Liver (tissue), 9 donors: ENCODE measurements around the gene CCNL1. TPM values are rescaled to one million over a fixed set of nuclear protein-coding genes. Genes with fewer than 3 reads are reported as not detected.

ENCODE experiments used
- DNase-seq: peaks from one replicate; pipeline ENCODE4 v3.0.0-alpha.2; 2017; ENCODE audit warnings: low spot score
- H3K27ac ChIP-seq, 2 donors: one replicate each; pipeline ENCODE4 v1.7.0; 2013; ENCODE audit warnings: inconsistent platforms in 2 of 2, low read length in 2 of 2, control low read depth in 1 of 2, low read depth in 1 of 2, mild to moderate bottlenecking in 1 of 2
- H3K27me3 ChIP-seq, 4 donors: one replicate each; pipeline versions ENCODE4 v1.6.1 to v1.7.0; 2013; ENCODE audit warnings: low read length in 3 of 4, inconsistent platforms in 1 of 4, mild to moderate bottlenecking in 1 of 4, moderate library complexity in 1 of 4; ENCODE audit not compliant: control insufficient read depth in 4 of 4, insufficient read depth in 4 of 4
- H3K36me3 ChIP-seq, 4 donors: one replicate each; pipeline versions ENCODE4 v1.6.1 to v1.7.0; 2013; ENCODE audit warnings: low read length in 3 of 4, mild to moderate bottlenecking in 3 of 4, low read depth in 1 of 4, moderate library complexity in 1 of 4; ENCODE audit not compliant: control insufficient read depth in 4 of 4, insufficient read depth in 3 of 4
- H3K4me1 ChIP-seq, 4 donors: one replicate each; pipeline versions ENCODE4 v1.6.1 to v1.7.0; 2013; ENCODE audit warnings: low read length in 3 of 4, mild to moderate bottlenecking in 3 of 4, moderate library complexity in 1 of 4; ENCODE audit not compliant: control insufficient read depth in 4 of 4, insufficient read depth in 4 of 4
- H3K4me3 ChIP-seq, 3 donors: one replicate each; pipeline versions ENCODE4 v1.6.1 to v1.7.0; 2013; ENCODE audit warnings: low read length in 3 of 3, control low read depth in 1 of 3, low read depth in 1 of 3, mild to moderate bottlenecking in 1 of 3
- H3K9ac ChIP-seq, 2 donors: one replicate each; pipeline ENCODE4 v1.7.0; 2013; ENCODE audit warnings: low read length in 2 of 2, mild to moderate bottlenecking in 2 of 2, moderate library complexity in 2 of 2, control low read depth in 1 of 2, low read depth in 1 of 2
- H3K9me3 ChIP-seq, 4 donors: one replicate each; pipeline versions ENCODE4 v1.6.1 to v1.7.0; 2013; ENCODE audit warnings: low read length in 3 of 4; ENCODE audit not compliant: control insufficient read depth in 4 of 4
- ATF3 ChIP-seq: IDR thresholded peaks from 2 replicates; pipeline ENCODE4 v1.6.1; 2016; ENCODE audit warnings: antibody characterized with exemption
- CTCF ChIP-seq: fragments of 150-350 bp; IDR thresholded peaks from 2 replicates; pipeline ENCODE4 v1.5.1; 2017; ENCODE audit warnings: improper control_type of control experiment, low read depth, low read length; ENCODE audit not compliant: missing input control
- EGR1 ChIP-seq, 2 donors: IDR thresholded peaks; 2 replicates each; pipeline ENCODE4 v1.6.1; 2016 to 2018; ENCODE audit warnings: antibody characterized with exemption in 2 of 2, low read depth in 2 of 2
- FOXA1 ChIP-seq: IDR thresholded peaks from 2 replicates; pipeline ENCODE4 v1.6.1; 2016; ENCODE audit warnings: antibody characterized with exemption
- FOXA2 ChIP-seq: IDR thresholded peaks from 2 replicates; pipeline ENCODE4 v1.6.1; 2016; ENCODE audit warnings: antibody characterized with exemption
- GABPA ChIP-seq, 2 donors: IDR thresholded peaks in 1 of 2; conservative IDR thresholded peaks in 1 of 2; 2 replicates each; pipeline ENCODE4 v1.6.1; 2016; ENCODE audit warnings: antibody characterized with exemption in 2 of 2, mild to moderate bottlenecking in 1 of 2, moderate library complexity in 1 of 2
- HNF4A ChIP-seq, 2 donors: conservative IDR thresholded peaks; 2 replicates each; pipeline ENCODE4 v1.6.1; 2016; ENCODE audit warnings: antibody characterized with exemption in 2 of 2, mild to moderate bottlenecking in 2 of 2
- HNF4G ChIP-seq: IDR thresholded peaks from 2 replicates; pipeline ENCODE4 v1.6.1; 2016; ENCODE audit warnings: antibody characterized with exemption
- JUND ChIP-seq, 2 donors: IDR thresholded peaks; 2 replicates each; pipeline ENCODE4 v1.6.1; 2016; ENCODE audit warnings: antibody characterized with exemption in 2 of 2
- MAX ChIP-seq: IDR thresholded peaks from 2 replicates; pipeline ENCODE4 v1.6.1; 2016; ENCODE audit warnings: antibody characterized with exemption
- NR2F2 ChIP-seq: IDR thresholded peaks from 2 replicates; pipeline ENCODE4 v1.6.1; 2016; ENCODE audit warnings: antibody characterized with exemption
- RAD21 ChIP-seq, 2 donors: IDR thresholded peaks; 2 replicates each; pipeline ENCODE4 v1.6.1; 2016; ENCODE audit warnings: antibody characterized with exemption in 2 of 2, mild to moderate bottlenecking in 2 of 2
- REST ChIP-seq: IDR thresholded peaks from 2 replicates; pipeline ENCODE4 v1.6.1; 2016; ENCODE audit warnings: antibody characterized with exemption, mild to moderate bottlenecking
- RXRA ChIP-seq, 2 donors: IDR thresholded peaks; 2 replicates each; pipeline ENCODE4 v1.6.1; 2017 to 2018; ENCODE audit warnings: antibody characterized with exemption in 2 of 2, mild to moderate bottlenecking in 1 of 2
- SP1 ChIP-seq: IDR thresholded peaks from 2 replicates; pipeline ENCODE4 v1.6.1; 2018; ENCODE audit warnings: antibody characterized with exemption, mild to moderate bottlenecking
- TAF1 ChIP-seq: conservative IDR thresholded peaks from 2 replicates; pipeline ENCODE4 v1.6.1; 2016; ENCODE audit warnings: antibody characterized with exemption, mild to moderate bottlenecking
- YY1 ChIP-seq: IDR thresholded peaks from 2 replicates; pipeline ENCODE4 v1.6.1; 2016; ENCODE audit warnings: antibody characterized with exemption, mild to moderate bottlenecking
- ZBTB33 ChIP-seq: IDR thresholded peaks from 2 replicates; pipeline ENCODE4 v1.6.1; 2016; ENCODE audit warnings: antibody characterized with exemption
- WGBS: extraction: QIAGEN DNeasy Blood & Tissue Kit; methylation state at CpG from one replicate; pipeline ENCODE4 v1.1.7; 2013; 5-methylcytosine and 5-hydroxymethylcytosine counted together
- polyA plus RNA-seq, 2 donors: library from polyadenylated mRNA; stranded (reverse) in 1 of 2; unstranded in 1 of 2; fragments of 200-250 nt in 1 of 2; fragments of >200 nt in 1 of 2; fragmentation: Nextera tagmentation in 1 of 2; extraction: Ambion mirVana in 1 of 2; gene quantifications; one replicate each; pipeline versions ENCODE4 v1.2.1 to v1.2.3, GENCODE V29; 2013 to 2015
- total RNA-seq, 2 donors: library from RNA; depleted of rRNA; stranded (reverse); fragments of >200 nt; gene quantifications; one replicate each; pipeline ENCODE4 v1.2.3, GENCODE V29; 2014
- donor health status: healthy.
- donor health status: healthy.
- donor health status: healthy.
- donor health status: healthy.
- donor health status: healthy.

Gene CCNL1
- total and polyA plus RNA-seq, 4 donors, result 22.7 to 163 (median 95.0) TPM

GRCh38 chr3:157107644-157108133 lies 52.3 kb downstream of the CCNL1 start (continued):
- TF ChIP-seq ZBTB33, result no peak

- Histone ChIP-seq H3K27me3 (no peaks in the 10 kb centered on the region), H3K4me3 (no peak overlapping the region), H3K4me1 (peaks cover 0 to 10% (median 2%) of the 10 kb centered on the region in 4 donors), H3K27ac (no peak overlapping the region), H3K9ac (no peak overlapping the region), H3K36me3 (no peaks in the 10 kb centered on the region), H3K9me3 (no peaks in the 10 kb centered on the region)
- 52% methylated on average over 2 of the region's 2 CpGs for WGBS
- TF ChIP-seq TAF1 (no peak), FOXA2 (no peak), FOXA1 (no peak), RAD21 (IDR thresholded peaks at IDR 0.05) (no peak), RXRA (IDR thresholded peaks at IDR 0.05) (no peak), HNF4G (no peak), REST (no peak), ATF3 (no peak), NR2F2 (no peak), MAX (no peak), GABPA (IDR thresholded peaks at IDR 0.05 in 1 of 2, conservative IDR thresholded peaks at IDR 0.05 in 1 of 2) (no peak), CTCF (no peak), HNF4A (conservative IDR thresholded peaks at IDR 0.05) (no peak), SP1 (no peak), YY1 (no peak), JUND (IDR thresholded peaks at IDR 0.05) (no peak), ZBTB33 (no peak), EGR1 (IDR thresholded peaks at IDR 0.05; ENCODE audit: low read depth in 2 of 2) (no peak)
- DNase-seq, result no peak
These were observed 52.9 kb downstream of the CCNL1 start for GRCh38 chr3:157107037-157107436.
